Lower lobe of right lung (tissue), 1 donor: ENCODE data around the gene TPI1. TPM values are rescaled to one million over a fixed set of nuclear protein-coding genes. Genes with fewer than 3 reads are reported as not detected.

ENCODE experiments used
- total RNA-seq: library from RNA; stranded (reverse); fragmentation: NEBNext Ultra II Directional; extraction: Animal tissue kit (Norgen Biotek cat#: 25700); gene quantifications from one replicate; pipeline ENCODE4 v1.2.1, GENCODE V29; 2021
- donor health status: DM: no; HTN: yes; CAD: no; lungs with severe emphysema.

Gene TPI1
- total RNA-seq, 1 donor from 2014 or later = 278 TPM

Other genes starting within 250 kb of the TPI1 start
- gene LPAR5, start 231.6 kb upstream of the TPI1 start, total RNA-seq = 3.8 TPM
- 7.2 TPM for gene ACRBP, start 220.1 kb upstream of the TPI1 start, total RNA-seq
- gene ING4, start 204.4 kb upstream of the TPI1 start, total RNA-seq = 41.3 TPM
- gene ZNF384, start 178.2 kb upstream of the TPI1 start, total RNA-seq = 48.7 TPM
- gene PIANP, start 166.7 kb upstream of the TPI1 start, total RNA-seq = 0.18 TPM
- 55.1 TPM for gene COPS7A, start 143.5 kb upstream of the TPI1 start, total RNA-seq
- 108 TPM for gene MLF2, start 114.4 kb upstream of the TPI1 start, total RNA-seq
- 267 TPM for gene PTMS, start 101.2 kb upstream of the TPI1 start, total RNA-seq
- 2.1 TPM for gene LAG3, start 95.0 kb upstream of the TPI1 start, total RNA-seq
- 80.3 TPM for gene CD4, start 78.0 kb upstream of the TPI1 start, total RNA-seq
- gene GPR162, start 45.7 kb upstream of the TPI1 start, total RNA-seq = 21.5 TPM
- gene P3H3, start 39.1 kb upstream of the TPI1 start, total RNA-seq = 7.0 TPM
- 1.0 TPM for gene GNB3, start 26.6 kb upstream of the TPI1 start, total RNA-seq
- 2.9 TPM for gene CDCA3, start 16.2 kb upstream of the TPI1 start, total RNA-seq
- 58.6 TPM for gene USP5, start 15.4 kb upstream of the TPI1 start, total RNA-seq
- 25.5 TPM for gene SPSB2, start 5.8 kb downstream of the TPI1 start, total RNA-seq
- gene LRRC23, start 37.3 kb downstream of the TPI1 start, total RNA-seq = 26.6 TPM
- gene ENO2, start 47.0 kb downstream of the TPI1 start, total RNA-seq = 41.9 TPM
- 123 TPM for gene ATN1, start 60.4 kb downstream of the TPI1 start, total RNA-seq
- not detected for gene RNU7-1, start 76.3 kb downstream of the TPI1 start, total RNA-seq
- gene C12orf57, start 76.5 kb downstream of the TPI1 start, total RNA-seq = 181 TPM
- gene PTPN6, start 83.8 kb downstream of the TPI1 start, total RNA-seq = 209 TPM
- gene PHB2, start 103.1 kb downstream of the TPI1 start, total RNA-seq = 138 TPM
- 39.6 TPM for gene EMG1, start 103.4 kb downstream of the TPI1 start, total RNA-seq
- 67.7 TPM for gene LPCAT3, start 150.9 kb downstream of the TPI1 start, total RNA-seq
- gene C1S, start 193.2 kb downstream of the TPI1 start, total RNA-seq = 280 TPM
- 373 TPM for gene C1R, start 224.9 kb downstream of the TPI1 start, total RNA-seq
- 80.5 TPM for gene C1RL, start 241.7 kb downstream of the TPI1 start, total RNA-seq